Measurements from ENCODE around the gene ITGA6.
"Not testable (repeated sequence)": the region's sequence is repeated elsewhere in the genome, so short reads cannot be mapped to it uniquely, and the experiment has no call there.

The ITGA6 gene

GRCh38 chr2:172545408-172546075 is 118.2 kb downstream of the ITGA6 start:
- DNase-seq = no peak
- intact Hi-C loops (cut with DNase I) = no loop called here

GRCh38 chr2:172549131-172549530 is 121.7 kb downstream of the ITGA6 start:
- DNase-seq = no peak
- intact Hi-C loops (cut with DNase I) = no loop called here

- intact Hi-C loops (cut with DNase I); DNase-seq: not testable (repeated sequence)
Measured at GRCh38 chr2:172549802-172550201, 122.4 kb downstream of the ITGA6 start.

- intact Hi-C loops (cut with DNase I) = no loop called here
Measured at GRCh38 chr2:172550419-172550818, 123.0 kb downstream of the ITGA6 start.

GRCh38 chr2:172551271-172551670 is 123.9 kb downstream of the ITGA6 start:
- no peak for DNase-seq
- intact Hi-C loops (cut with DNase I) = no loop called here

More at GRCh38 chr2:172550419-172550818, 123.0 kb downstream of the ITGA6 start:
- DNase-seq = no peak

DNA sequence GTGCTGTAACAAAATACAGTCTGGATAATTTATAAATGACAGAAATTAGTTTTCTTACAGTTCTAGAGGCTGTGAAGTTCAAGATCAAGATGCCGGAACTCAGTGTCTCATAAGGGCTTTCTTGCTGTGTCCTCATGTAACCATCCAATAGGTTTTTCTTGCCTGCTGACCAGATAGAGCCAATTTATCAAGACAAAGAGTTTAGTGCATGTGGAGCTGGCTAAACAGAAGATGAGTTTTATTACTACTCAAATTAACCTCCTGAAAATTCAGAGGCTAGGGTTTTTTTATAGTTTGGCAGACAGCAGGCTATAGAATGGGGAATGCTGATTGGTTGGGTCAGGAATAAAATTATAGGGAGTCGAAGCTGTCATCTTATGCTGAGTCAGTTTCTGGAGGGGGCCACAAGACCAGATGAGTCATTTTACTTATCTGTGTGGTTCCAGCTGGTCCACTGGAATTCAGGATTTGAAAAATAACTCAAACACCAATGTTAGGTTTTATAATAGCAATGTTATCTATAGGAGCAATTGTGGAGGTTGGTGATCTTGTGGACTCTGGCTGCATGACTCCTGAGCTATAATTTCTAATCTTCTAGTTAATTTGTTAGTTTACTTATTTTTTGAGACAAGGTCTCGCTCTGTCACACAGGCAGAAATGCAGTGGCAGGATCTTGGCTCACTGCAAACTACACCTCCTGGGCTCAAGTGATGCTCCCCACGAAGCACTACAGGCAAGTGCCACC is 125.3 kb downstream of the ITGA6 start:
- intact Hi-C loops (cut with DNase I) = no loop called here
- DNase-seq = no peak

- peak in 1 of 42 donors; percentile 28 for DNase-seq
- intact Hi-C loops (cut with DNase I) = no loop called here
Measured at GRCh38 chr2:172554352-172555271, 127.2 kb downstream of the ITGA6 start.

DNA sequence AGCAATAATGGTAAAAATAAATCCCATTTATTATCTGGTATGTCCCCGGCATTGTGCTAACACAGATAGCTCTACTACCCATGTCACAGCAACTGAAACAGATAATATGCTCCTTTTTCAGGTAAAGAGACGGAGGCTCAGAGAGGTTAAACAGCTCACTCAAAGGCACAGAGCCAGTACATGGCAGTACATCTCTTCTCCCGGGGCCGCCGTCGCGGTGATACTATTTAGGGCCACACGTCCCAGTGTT is 127.8 kb downstream of the ITGA6 start:
- DNase-seq = no peak
- intact Hi-C loops (cut with DNase I) = no loop called here
